Measurements from ENCODE around the gene PCDHGA4. TPM values are rescaled to one million over a fixed set of nuclear protein-coding genes. Genes with fewer than 3 reads are reported as not detected.

PCDHGA4 gene
- polyA plus RNA-seq, 3 donors: 2.0 to 3.4 (median 2.2) TPM

DNA sequence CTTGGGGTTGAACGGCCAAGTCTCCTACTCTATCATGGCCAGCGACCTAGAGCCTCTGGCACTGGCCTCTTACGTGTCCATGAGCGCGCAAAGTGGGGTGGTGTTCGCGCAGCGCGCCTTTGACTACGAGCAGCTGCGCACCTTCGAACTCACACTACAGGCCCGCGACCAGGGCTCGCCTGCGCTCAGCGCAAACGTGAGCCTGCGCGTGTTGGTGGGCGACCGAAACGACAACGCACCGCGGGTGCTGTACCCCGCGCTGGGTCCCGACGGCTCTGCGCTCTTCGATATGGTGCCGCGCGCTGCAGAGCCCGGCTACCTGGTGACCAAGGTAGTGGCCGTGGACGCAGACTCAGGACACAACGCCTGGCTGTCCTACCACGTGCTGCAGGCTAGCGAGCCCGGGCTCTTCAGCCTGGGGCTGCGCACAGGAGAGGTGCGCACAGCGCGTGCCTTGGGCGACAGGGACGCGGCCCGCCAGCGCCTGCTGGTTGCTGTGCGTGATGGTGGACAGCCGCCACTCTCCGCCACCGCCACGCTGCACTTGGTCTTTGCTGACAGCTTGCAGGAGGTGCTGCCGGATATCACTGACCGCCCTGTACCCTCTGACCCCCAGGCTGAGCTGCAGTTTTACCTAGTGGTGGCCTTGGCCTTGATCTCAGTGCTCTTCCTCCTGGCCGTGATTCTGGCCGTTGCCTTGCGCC lies 44.9 kb downstream of the PCDHGA4 start:
- DNase-seq (ENCODE audit: extremely low read depth in 1 of 11, low read depth in 9 of 11, low spot score in 4 of 11): no peak

DNA sequence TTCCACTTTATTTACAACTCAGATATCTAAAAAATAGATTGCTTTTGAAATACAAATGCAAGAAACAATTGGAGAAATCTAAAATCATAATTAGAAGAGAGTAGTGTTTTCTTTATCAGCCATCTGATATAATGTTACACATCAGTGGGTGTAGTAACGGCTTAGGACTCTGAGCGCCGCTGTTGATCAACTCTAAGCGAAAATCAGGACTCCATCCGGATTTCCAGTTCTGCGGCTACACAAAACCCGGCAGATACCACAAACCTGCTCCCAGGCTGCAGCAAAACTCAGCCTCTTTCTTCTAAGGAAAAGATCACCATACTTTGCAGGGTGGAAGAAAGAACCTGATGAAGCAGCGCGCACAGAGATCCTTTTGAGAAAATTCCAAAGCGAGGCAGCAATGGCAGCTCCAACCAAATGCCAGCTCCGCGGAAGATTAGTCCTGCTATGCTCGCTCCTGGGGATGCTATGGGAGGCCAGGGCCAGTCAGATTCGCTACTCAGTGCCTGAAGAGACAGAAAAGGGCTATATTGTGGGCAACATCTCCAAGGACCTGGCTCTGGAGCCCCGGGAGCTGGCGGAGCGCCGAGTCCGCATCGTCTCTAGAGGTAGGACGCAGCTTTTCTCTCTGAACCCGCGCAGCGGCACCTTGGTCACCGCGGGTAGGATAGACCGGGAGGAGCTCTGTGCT lies 47.9 kb downstream of the PCDHGA4 start, which contains the start of gene PCDHGA9:
TSS of gene PCDHGA9 (plus strand) at position 226 of the 691 bp plus-strand sequence. CDS start at position 401, 175 bp downstream.
- DNase-seq (ENCODE audit: extremely low read depth in 1 of 11, low read depth in 9 of 11, low spot score in 4 of 11): no peak

DNA sequence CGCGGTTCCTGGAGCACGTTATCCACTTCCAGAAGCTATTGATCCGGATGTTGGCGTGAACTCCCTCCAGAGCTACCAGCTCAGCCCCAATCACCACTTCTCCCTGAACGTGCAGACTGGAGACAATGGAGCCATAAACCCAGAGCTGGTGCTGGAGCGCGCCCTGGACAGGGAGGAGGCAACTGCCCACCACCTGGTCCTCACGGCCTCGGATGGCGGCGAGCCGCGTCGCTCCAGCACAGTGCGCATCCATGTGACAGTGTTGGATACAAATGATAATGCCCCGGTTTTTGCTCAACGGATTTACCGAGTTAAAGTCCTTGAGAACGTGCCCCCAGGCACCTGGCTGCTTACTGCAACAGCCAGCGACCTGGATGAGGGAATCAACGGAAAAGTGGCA lies 48.6 kb downstream of the PCDHGA4 start:
- no peak for DNase-seq (ENCODE audit: extremely low read depth in 1 of 11, low read depth in 9 of 11, low spot score in 4 of 11)

Other genes with a start within 250 kb of the PCDHGA4 start
- gene PCDHB4, start 233.2 kb upstream of the PCDHGA4 start, polyA plus RNA-seq (ENCODE audit: insufficient read length in 3 of 3): 1 to 10 TPM; 1.2 to 2.6 (median 1.7) TPM
- gene PCDHB5, start 219.8 kb upstream of the PCDHGA4 start, polyA plus RNA-seq (ENCODE audit: insufficient read length in 3 of 3): 1 to 10 TPM; 6.0 to 9.0 (median 8.5) TPM
- 1 to 10 TPM; 2.4 to 3.2 (median 3.0) TPM for gene PCDHB6, start 205.0 kb upstream of the PCDHGA4 start, polyA plus RNA-seq (ENCODE audit: insufficient read length in 3 of 3)
- 1 to 10 TPM; 4.0 to 4.4 (median 4.2) TPM for gene PCDHB7, start 182.4 kb upstream of the PCDHGA4 start, polyA plus RNA-seq (ENCODE audit: insufficient read length in 3 of 3)
- 1 to 10 TPM; 1.8 to 3.7 (median 2.4) TPM for gene PCDHB8, start 177.2 kb upstream of the PCDHGA4 start, polyA plus RNA-seq (ENCODE audit: insufficient read length in 3 of 3)
- gene PCDHB16, start 172.6 kb upstream of the PCDHGA4 start, polyA plus RNA-seq (ENCODE audit: insufficient read length in 3 of 3): 1 to 10 TPM; 5.0 to 7.6 (median 5.1) TPM
- gene PCDHB9, start 167.9 kb upstream of the PCDHGA4 start, polyA plus RNA-seq (ENCODE audit: insufficient read length in 3 of 3): 1 to 10 TPM; 4.1 to 4.4 (median 4.3) TPM
- 1 to 10 TPM; 4.8 to 7.5 (median 6.8) TPM for gene PCDHB10, start 162.7 kb upstream of the PCDHGA4 start, polyA plus RNA-seq (ENCODE audit: insufficient read length in 3 of 3)
- gene PCDHB11, start 155.4 kb upstream of the PCDHGA4 start, polyA plus RNA-seq (ENCODE audit: insufficient read length in 3 of 3): 1 to 10 TPM; 4.0 to 6.3 (median 4.7) TPM
- 1 to 10 TPM; 4.6 to 5.1 (median 5.0) TPM for gene PCDHB12, start 146.3 kb upstream of the PCDHGA4 start, polyA plus RNA-seq (ENCODE audit: insufficient read length in 3 of 3)
- 1 to 10 TPM; 6.9 to 7.9 (median 7.2) TPM for gene PCDHB13, start 141.1 kb upstream of the PCDHGA4 start, polyA plus RNA-seq (ENCODE audit: insufficient read length in 3 of 3)
- 10 to 100 TPM in 2 of 3 donors, 1 to 10 TPM in 1; 9.5 to 11.6 (median 10.6) TPM for gene PCDHB14, start 131.7 kb upstream of the PCDHGA4 start, polyA plus RNA-seq (ENCODE audit: insufficient read length in 3 of 3)
- gene PCDHB15, start 109.6 kb upstream of the PCDHGA4 start, polyA plus RNA-seq (ENCODE audit: insufficient read length in 3 of 3): 10 to 100 TPM; 13.2 to 15.0 (median 14.9) TPM
- gene SLC25A2, start 51.0 kb upstream of the PCDHGA4 start, polyA plus RNA-seq (ENCODE audit: insufficient read length in 3 of 3): under 1 TPM in 2 of 3 donors, not detected in 1; 0.14 to 0.35 TPM
- 100 to 1,000 TPM; 134 to 184 (median 157) TPM for gene TAF7, start 34.2 kb upstream of the PCDHGA4 start, polyA plus RNA-seq (ENCODE audit: insufficient read length in 3 of 3)
- 1 to 10 TPM in 2 of 3 donors, under 1 TPM in 1; 0.92 to 1.2 (median 1.0) TPM for gene PCDHGA1, start 24.5 kb upstream of the PCDHGA4 start, polyA plus RNA-seq (ENCODE audit: insufficient read length in 3 of 3)
- gene PCDHGA2, start 16.3 kb upstream of the PCDHGA4 start, polyA plus RNA-seq (ENCODE audit: insufficient read length in 3 of 3): 1 to 10 TPM; 6.0 to 7.9 (median 6.1) TPM
- gene PCDHGA3, start 11.2 kb upstream of the PCDHGA4 start, polyA plus RNA-seq (ENCODE audit: insufficient read length in 3 of 3): 1 to 10 TPM; 3.1 to 4.2 (median 3.6) TPM
- gene PCDHGB1, start 4.9 kb upstream of the PCDHGA4 start, polyA plus RNA-seq (ENCODE audit: insufficient read length in 3 of 3): 1 to 10 TPM; 1.5 to 2.5 (median 2.2) TPM
- 1 to 10 TPM; 3.5 to 4.3 (median 3.8) TPM for gene PCDHGB2, start 5.0 kb downstream of the PCDHGA4 start, polyA plus RNA-seq (ENCODE audit: insufficient read length in 3 of 3)
- gene PCDHGA5, start 9.1 kb downstream of the PCDHGA4 start, polyA plus RNA-seq (ENCODE audit: insufficient read length in 3 of 3): 1 to 10 TPM; 2.1 to 2.7 (median 2.6) TPM
- 1 to 10 TPM; 2.1 to 2.5 (median 2.5) TPM for gene PCDHGB3, start 15.2 kb downstream of the PCDHGA4 start, polyA plus RNA-seq (ENCODE audit: insufficient read length in 3 of 3)
- gene PCDHGA6, start 18.9 kb downstream of the PCDHGA4 start, polyA plus RNA-seq (ENCODE audit: insufficient read length in 3 of 3): 1 to 10 TPM; 6.5 to 8.0 (median 7.2) TPM
- gene PCDHGA7, start 27.7 kb downstream of the PCDHGA4 start, polyA plus RNA-seq (ENCODE audit: insufficient read length in 3 of 3): 1 to 10 TPM; 2.0 to 2.7 (median 2.5) TPM
- gene PCDHGB4, start 32.7 kb downstream of the PCDHGA4 start, polyA plus RNA-seq (ENCODE audit: insufficient read length in 3 of 3): 1 to 10 TPM; 4.9 to 6.5 (median 6.1) TPM
- 1 to 10 TPM in 1 of 3 donors, under 1 TPM in 2; 0.58 to 1.0 (median 0.61) TPM for gene PCDHGA8, start 37.6 kb downstream of the PCDHGA4 start, polyA plus RNA-seq (ENCODE audit: insufficient read length in 3 of 3)
- gene PCDHGB5, start 42.9 kb downstream of the PCDHGA4 start, polyA plus RNA-seq (ENCODE audit: insufficient read length in 3 of 3): 10 to 100 TPM in 2 of 3 donors, 1 to 10 TPM in 1; 8.6 to 11.5 (median 10.8) TPM
- gene PCDHGA9, start 47.8 kb downstream of the PCDHGA4 start, polyA plus RNA-seq (ENCODE audit: insufficient read length in 3 of 3): 1 to 10 TPM; 3.6 to 6.2 (median 5.4) TPM
- gene PCDHGB6, start 53.0 kb downstream of the PCDHGA4 start, polyA plus RNA-seq (ENCODE audit: insufficient read length in 3 of 3): 1 to 10 TPM; 6.7 to 7.6 (median 7.6) TPM
- 1 to 10 TPM; 3.0 to 3.7 (median 3.3) TPM for gene PCDHGA10, start 58.0 kb downstream of the PCDHGA4 start, polyA plus RNA-seq (ENCODE audit: insufficient read length in 3 of 3)
- gene PCDHGB7, start 62.7 kb downstream of the PCDHGA4 start, polyA plus RNA-seq (ENCODE audit: insufficient read length in 3 of 3): 10 to 100 TPM; 15.2 to 16.6 (median 15.7) TPM
- 1 to 10 TPM; 3.9 to 5.4 (median 5.2) TPM for gene PCDHGA11, start 66.0 kb downstream of the PCDHGA4 start, polyA plus RNA-seq (ENCODE audit: insufficient read length in 3 of 3)
- 1 to 10 TPM; 1.5 to 3.0 (median 1.9) TPM for gene PCDHGA12, start 75.5 kb downstream of the PCDHGA4 start, polyA plus RNA-seq (ENCODE audit: insufficient read length in 3 of 3)
- gene PCDHGC3, start 120.9 kb downstream of the PCDHGA4 start, polyA plus RNA-seq (ENCODE audit: insufficient read length in 3 of 3): 100 to 1,000 TPM in 1 of 3 donors, 10 to 100 TPM in 2; 90.0 to 127 (median 97.3) TPM
- 1 to 10 TPM; 3.4 to 3.9 (median 3.6) TPM for gene PCDHGC4, start 130.0 kb downstream of the PCDHGA4 start, polyA plus RNA-seq (ENCODE audit: insufficient read length in 3 of 3)
- gene PCDHGC5, start 134.1 kb downstream of the PCDHGA4 start, polyA plus RNA-seq (ENCODE audit: insufficient read length in 3 of 3): 1 to 10 TPM in 1 of 3 donors, under 1 TPM in 2; 0.34 to 1.2 (median 0.36) TPM

Data from renal cortex interstitium (tissue), 11 donors.